DMS 273 (cell line): ENCODE data around the gene CREBL2.

Experiments used
- DNase-seq: peaks from one replicate; lab custom pipeline; 2025; ENCODE audit not compliant: unreplicated experiment; lab: John Stamatoyannopoulos, UW

Gene CREBL2

DNA sequence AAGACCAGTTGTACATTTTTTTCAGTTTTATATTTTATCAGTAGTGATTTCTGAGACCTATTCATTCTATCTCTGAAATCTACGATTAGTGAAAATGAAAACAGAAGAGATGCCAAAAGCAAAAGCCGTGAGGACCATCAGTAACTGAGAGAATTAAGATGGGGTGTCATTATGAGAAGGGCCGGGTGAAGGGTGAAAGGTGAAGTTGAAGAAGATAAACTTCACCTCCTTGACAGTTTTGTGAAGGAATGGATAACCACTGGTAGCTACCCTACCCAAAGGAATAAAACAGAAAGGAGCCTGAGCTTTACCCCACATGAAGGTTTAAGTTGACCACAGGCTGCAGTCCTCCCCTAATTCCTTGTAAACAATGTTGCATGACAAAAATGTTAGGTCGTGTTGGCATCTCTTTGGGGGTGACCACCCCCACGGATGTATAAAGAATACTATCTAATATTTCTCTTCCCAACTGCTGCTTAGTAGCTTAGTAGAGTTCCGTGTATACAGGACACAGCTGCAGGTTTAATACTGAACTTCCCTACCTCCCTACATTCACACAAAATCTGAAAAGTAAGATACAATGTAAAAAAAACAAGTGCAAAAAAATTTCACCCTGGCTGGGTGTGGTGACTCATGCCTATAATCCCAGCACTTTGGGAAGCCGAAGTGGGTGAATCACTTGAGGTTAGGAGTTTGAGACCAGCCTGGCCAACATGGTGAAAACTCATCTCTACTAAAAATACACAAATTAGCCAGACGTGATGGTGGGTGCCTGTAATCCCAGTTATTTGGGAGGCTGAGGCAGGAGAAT is 60.4 kb downstream of the CREBL2 start:
- DNase-seq: no peak

- DNase-seq: no peak
These were observed 61.6 kb downstream of the CREBL2 start for GRCh38 chr12:12673296-12673695.

DNA sequence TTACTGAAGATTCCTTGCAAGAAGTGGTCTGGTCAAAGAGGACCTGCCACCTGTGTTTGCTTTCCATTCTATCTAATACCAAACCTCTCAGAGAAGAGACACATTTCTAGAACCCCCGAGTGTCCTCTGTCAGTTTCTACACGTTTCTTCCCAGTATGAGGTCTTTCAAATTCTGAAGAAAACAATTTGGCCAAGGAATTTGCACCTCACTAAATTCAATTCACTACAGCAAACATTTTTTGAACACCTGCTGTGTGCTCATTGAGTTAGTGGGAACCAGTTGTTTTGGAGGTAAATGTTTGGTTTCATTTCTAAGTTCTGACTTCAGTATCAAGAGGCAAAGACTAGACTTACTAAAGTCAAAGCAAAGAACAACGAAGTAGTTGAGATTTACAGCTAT is 64.9 kb downstream of the CREBL2 start:
- no peak for DNase-seq

DNA sequence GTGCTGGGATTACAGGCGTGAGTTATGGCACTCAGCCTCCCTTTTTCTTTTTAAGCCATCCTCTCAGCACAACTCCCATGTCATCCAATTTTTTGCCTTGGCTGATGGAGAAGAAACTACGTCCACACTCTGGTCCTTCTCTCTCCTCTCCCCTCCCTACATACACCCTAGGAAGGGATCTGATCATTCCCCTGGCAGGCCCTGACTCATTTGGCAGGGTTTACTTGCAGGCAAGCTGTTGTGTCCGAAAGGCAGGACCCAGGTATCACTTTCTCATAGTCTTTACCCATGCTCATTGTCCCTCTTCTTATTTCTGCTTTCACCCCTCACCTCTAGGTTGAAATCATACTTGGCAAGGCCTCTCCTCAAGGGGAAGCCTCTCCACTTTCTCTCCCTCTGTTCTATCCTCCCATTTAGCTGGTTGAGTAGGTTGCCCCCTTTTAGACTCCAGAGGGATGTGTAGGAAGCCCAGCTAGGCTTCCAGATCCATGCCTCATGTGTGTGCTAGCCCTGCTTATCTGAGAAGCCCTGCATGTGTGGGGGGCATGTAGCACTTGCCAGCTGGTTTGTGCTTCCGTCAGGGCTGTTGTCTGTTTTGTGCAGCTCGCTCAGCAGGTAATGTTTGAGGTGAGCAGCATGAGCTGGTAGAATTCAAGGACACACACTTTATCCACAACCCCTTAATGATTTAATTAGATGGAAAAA is 69.5 kb downstream of the CREBL2 start:
- no peak for DNase-seq

GRCh38 chr12:12682284-12682683 is 70.6 kb downstream of the CREBL2 start:
- no peak for DNase-seq

DNA sequence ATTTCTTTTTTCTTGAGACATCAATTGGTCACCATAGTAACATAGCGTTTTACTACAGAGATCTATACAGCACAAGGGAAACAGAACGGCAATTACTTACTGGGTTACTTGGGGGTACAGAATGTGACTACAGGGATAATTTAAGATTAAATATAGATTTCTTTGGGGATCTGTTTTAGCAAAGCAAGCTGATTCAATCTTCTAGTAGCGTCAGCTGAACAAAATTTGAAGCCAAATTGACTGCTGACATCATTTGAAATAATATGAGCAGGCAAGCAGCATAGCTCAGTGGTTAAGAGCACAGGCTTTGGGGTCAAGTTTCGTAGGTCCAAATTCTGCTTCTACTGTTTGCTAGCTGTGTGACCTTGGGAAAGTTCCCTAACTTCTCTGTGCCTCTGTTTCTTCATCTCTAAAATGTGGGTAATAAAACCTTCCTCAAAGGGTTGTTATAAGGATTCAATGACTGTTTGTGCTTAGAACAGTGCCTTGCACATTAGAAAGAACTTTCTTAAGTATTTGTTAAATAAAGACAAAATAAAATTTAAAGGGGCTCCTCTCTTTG is 71.5 kb downstream of the CREBL2 start:
- no peak for DNase-seq

GRCh38 chr12:12683725-12684124 is 72.0 kb downstream of the CREBL2 start:
- DNase-seq: no peak

DNA sequence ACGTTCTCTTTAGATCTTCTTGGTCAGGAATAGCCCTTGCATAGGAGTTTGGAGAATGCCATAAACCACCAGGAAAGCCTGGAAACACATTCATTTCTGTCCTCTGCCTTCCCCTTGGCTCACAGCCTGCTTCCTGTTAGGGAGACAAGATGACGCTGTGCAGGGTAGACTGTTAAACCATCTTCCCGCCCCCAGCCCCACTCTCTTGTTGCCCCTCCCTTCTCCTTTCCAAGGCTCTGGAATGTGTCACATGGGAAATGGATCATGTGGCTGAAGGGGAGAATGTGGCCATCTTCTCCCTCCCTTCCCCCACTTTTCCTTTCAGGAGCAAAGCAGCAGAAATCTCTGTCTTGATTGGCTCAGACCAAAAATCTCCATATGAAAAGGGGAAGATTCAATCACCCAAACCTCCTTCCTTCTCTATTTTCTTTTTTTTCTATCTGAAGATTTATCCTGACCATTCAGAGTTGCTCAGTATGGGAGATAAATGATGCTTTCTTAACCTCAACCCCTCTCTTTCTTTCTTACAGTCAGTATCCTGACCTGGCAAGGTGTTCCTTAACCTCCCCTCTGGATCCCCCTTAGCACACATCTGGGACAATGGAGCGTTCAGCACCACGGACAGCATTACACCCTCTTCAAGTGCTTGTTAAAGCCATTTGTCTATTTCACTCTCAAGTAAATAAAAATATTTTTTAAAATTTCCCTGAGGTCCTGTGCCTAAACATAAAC is 72.9 kb downstream of the CREBL2 start:
- DNase-seq: peak; percentile 61

DNA sequence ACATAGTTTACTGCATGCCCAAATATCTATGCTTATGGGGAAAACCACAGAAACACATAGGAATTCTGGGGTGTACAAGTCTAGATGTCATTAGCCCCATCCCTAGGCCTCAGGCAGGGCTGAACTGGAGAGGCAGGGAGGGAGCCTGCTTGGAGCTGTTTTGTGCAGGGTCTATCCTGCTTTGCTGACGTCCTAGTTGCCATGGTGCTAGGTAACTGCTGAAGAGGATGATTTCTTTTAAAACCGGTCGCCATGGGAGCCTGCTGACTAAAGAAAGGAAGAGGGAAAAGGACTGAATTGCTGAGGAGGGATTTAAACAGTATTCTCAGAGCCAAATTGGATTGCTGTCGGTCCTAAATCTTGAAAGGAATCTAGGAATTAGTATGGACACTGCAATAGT is 73.6 kb downstream of the CREBL2 start:
- DNase-seq: peak; percentile 32

GRCh38 chr12:12686472-12686871 is 74.8 kb downstream of the CREBL2 start:
- DNase-seq: no peak

DNA sequence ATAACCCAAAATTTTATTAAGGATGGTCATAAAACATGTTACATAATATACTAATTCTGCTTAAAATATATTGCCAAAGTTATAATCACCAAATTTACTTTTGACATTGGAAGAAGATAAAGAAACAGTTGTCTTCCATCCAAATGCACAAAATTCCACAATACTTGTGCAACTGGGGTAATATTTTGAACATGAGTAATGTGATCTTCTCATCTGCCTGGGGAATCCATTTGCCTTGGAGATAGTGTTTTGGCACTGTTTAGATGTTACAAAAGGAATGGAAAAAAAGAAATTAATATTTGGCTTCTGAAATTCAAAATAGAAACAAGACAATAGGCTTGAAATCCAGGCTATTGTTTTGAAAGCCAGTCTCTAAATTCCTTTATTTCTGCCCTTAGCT is 75.2 kb downstream of the CREBL2 start:
- DNase-seq: no peak

DNA sequence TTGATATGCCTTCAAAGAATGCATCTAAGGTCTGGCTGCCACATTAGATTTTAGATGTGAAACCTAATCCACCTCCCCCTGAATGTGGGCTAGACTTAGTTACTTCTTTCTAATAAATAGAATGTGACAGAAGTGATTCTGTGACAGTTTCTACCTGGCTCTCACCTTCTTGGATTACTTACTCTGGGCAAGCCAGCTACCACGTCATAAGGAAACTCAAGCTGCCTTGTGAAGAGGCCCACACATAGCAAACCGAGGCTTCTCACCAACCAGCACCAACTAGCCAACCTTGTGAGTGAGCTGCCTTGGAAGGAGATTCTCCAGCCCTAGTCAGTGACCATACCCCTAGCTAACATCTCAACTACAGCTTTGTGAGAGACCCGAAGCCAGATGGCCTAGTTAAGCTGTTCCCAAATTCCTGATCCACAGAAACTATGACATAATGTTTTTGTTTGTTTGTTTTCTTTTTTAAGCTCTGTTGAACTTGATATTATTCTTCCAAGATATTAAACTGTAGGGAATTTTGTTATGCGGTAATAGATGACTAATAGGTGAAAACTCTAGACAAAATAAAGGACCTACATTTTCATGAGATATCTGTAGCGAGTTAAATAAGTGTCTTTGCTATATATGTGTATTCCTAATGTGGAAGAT is 78.1 kb downstream of the CREBL2 start:
- DNase-seq: no peak

GRCh38 chr12:12691549-12691948 is 79.9 kb downstream of the CREBL2 start:
- no peak for DNase-seq

GRCh38 chr12:12693111-12693671 is 81.5 kb downstream of the CREBL2 start:
- DNase-seq: no peak
